Central memory CD8-positive, alpha-beta T cell (primary cell): ENCODE measurements around the gene MAPK11.

Source experiments
- ATAC-seq: fragments of 150-1000 bp; cut with Tn5 transposase; replicated peaks from 2 replicates; pipeline ENCODE4 v1.10.0; 2022; ENCODE audit warnings: mild to moderate bottlenecking, moderate FRiP score, moderate number of reproducible peaks; ENCODE audit not compliant: poor library complexity, severe bottlenecking; ENCODE audit errors: extremely low read depth
- DNase-seq, 2 donors: peaks; one replicate each; pipeline ENCODE4 v3.0.0; 2021; ENCODE audit warnings: low spot score in 2 of 2
- H3K27ac Mint-ChIP-seq: one replicate; pipeline ENCODE4 v1.8.0; 2022; ENCODE audit warnings: low read depth, mild to moderate bottlenecking, moderate library complexity, mixed read lengths
- H3K27me3 Mint-ChIP-seq: one replicate; pipeline ENCODE4 v1.8.0; 2022; ENCODE audit warnings: mixed read lengths
- H3K36me3 Mint-ChIP-seq: one replicate; pipeline ENCODE4 v1.8.0; 2022; ENCODE audit warnings: mild to moderate bottlenecking, moderate library complexity, mixed read lengths; ENCODE audit not compliant: insufficient read depth
- H3K4me1 Mint-ChIP-seq: one replicate; pipeline ENCODE4 v1.8.0; 2022; ENCODE audit warnings: mixed read lengths
- H3K4me3 Mint-ChIP-seq: one replicate; pipeline ENCODE4 v1.8.0; 2022; ENCODE audit warnings: mild to moderate bottlenecking, moderate library complexity, mixed read lengths
- H3K9me3 Mint-ChIP-seq: one replicate; pipeline ENCODE4 v1.8.0; 2022; ENCODE audit warnings: mixed read lengths

MAPK11 gene

DNA sequence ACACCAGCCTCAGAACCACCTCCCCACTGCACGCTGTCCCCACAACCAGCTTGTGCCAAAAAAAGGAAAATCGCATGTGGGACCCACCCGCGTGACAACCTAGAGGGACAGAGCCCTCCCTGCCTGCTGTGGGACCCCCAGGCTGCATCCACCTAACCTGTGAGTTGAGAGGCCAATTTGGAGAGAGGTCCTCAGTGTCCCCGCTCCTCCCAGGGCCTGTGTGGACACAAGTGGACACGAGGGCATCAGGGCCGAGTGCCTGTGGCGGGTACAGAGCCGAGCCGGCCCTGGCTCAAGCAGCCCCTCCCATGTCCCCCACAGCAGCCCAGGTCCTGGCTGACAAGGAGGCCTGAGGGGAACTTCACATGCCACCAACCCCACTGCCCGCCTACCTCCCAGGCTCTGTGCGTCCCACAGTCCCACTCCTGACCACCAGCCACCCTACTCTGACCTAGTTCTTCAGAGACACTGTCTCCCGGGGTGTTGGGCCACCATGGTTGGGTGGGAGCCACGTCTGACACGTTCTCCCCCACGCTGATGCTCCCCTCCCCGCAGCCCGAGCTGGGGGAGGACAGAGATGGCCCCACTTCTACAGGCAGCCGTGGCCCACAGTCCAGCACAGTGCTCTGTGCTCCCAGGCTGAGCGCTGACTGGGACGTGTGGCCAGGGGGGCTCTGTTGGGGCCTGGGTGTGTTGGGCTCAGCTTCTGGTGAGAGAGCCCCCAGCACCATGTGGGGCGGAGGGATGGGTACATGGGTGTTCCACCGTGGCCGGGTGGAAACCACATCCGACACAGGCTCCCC lies 50.2 kb downstream of the MAPK11 start:
- no peak for ATAC-seq

DNA sequence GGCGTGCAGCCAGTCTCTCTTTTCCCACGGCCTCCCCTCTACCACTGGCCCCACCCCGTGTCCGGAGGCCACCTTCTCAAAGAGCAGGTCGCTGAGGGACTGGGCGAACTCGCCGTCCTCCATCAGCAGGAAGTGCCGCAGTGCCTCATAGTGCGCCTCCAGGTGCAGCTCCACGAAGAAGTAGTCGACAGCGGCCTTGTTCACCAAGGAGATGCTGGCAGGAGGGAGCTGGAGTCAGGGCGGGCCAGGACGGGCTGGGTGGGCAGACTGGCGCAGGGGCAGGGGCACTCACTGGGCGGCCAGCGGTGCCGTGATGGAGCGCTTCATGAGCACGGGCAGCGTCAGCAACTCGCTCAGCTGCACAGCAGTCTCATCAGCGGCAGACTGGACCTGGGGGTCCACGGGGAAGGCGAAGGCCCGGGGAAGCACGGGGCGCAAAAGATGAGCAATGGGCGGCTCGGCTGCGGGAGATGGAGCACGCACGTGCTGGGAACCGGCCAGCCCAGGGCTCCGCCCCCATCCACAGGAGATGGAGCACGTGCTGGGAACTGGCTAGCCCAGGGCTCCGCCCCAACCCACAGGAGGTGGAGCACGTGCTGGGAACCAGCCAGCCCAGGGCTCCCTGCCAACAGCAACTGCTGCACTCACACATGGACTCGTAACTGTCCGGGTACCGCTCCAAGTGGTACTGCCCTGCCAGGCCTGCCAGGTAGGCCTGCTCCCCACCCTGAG lies 51.0 kb downstream of the MAPK11 start:
- Mint-ChIP-seq H3K9me3 (no peaks in the 10 kb centered on the region), H3K27ac (peak overlapping the region; percentile 81), H3K36me3 (peaks cover 52% of the 10 kb centered on the region), H3K4me1 (peaks cover 11% of the 10 kb centered on the region), H3K27me3 (no peaks in the 10 kb centered on the region), H3K4me3 (no peak overlapping the region)
- DNase-seq (no peak), ATAC-seq (no peak)

More for the DNA sequence above, 50.2 kb downstream of the MAPK11 start:
- Mint-ChIP-seq H3K27ac (peak overlapping the region; percentile 19), H3K4me3 (no peak overlapping the region), H3K36me3 (peaks cover 48% of the 10 kb centered on the region), H3K4me1 (peaks cover 8% of the 10 kb centered on the region), H3K27me3 (no peaks in the 10 kb centered on the region), H3K9me3 (no peaks in the 10 kb centered on the region)
- no peak for DNase-seq

DNA sequence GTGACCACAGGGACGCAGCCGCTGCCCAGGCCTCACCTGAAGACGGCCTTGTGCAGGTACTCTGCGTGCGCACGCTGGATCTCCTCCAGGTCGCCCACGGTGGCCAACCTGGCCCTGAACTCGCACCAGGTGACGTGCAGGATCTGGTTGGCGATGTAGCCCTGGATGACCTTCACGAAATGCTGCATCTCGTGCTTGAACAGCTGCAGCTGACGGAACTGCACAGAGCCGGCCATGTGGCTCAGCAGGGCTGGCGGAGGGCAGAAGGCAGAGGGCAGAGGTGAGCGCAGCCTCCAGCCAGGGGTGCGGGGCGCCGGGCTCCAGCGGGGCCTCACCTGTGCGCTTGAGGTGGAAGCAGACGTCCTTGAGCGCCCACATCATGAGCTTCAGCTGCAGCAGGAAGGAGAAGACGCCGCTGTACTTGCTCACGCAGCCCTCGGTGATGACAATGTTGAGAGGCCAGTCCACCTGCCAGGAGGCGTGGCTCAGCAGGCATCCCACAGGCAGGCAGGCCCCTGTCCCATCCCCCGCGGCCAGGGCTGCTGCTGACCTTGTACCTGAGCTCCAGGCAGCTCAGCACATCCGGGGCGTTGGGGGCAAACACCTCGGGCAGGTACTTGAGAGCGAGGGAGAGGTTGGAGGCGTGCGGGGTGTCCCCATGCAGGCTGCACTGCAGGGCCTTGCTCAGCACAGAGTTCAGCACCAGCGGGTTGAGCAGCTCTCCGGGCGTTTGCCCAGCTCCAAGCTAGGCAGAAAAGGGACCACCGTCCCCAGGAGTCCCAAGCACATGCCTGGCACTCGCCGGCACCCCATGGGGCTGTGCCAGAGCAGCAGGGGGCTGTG lies 51.8 kb downstream of the MAPK11 start:
- Mint-ChIP-seq H3K9me3 (no peaks in the 10 kb centered on the region), H3K4me1 (peaks cover 13% of the 10 kb centered on the region), H3K36me3 (peaks cover 47% of the 10 kb centered on the region), H3K27me3 (no peaks in the 10 kb centered on the region), H3K4me3 (no peak overlapping the region), H3K27ac (peak overlapping the region; percentile 81)
- DNase-seq, result no peak
- ATAC-seq, result no peak

DNA sequence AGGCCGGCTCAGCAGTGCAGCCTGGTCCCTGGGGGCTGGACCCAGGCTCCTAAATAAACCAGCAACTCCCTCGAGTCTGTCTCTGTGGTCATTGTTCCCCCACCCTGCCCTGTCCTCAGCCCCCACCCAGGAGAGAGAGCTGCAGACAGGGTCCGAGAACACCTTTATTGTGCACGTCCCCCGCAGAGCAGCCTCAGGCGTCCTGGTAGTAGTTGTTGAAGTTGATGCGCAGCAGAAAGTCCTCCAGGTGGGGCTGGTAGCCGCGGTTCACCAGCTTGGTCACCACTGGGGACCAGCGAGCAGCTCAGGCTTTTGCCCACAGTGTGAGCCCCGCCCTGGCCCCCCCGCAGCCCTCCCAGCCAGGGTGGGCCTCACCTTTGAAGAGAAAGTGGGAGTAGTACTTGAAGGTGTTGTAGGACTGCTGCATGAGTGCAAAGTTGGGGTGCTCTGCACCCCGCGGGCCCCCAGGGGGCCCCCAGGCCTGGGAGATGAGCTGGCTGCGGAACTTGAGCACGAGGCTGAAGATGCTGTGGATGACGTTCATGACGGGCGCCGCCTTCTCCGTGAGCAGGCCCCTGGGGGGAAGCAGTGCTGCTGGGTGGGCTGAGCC lies 52.5 kb downstream of the MAPK11 start:
- H3K4me1 Mint-ChIP-seq, result peaks cover 19% of the 10 kb centered on the region
- DNase-seq, result no peak
- ATAC-seq, result no peak
- no peak overlapping the region for H3K27ac Mint-ChIP-seq
- H3K9me3 Mint-ChIP-seq, result no peaks in the 10 kb centered on the region
- peaks cover 43% of the 10 kb centered on the region for H3K36me3 Mint-ChIP-seq
- no peak overlapping the region for H3K4me3 Mint-ChIP-seq
- no peaks in the 10 kb centered on the region for H3K27me3 Mint-ChIP-seq

DNA sequence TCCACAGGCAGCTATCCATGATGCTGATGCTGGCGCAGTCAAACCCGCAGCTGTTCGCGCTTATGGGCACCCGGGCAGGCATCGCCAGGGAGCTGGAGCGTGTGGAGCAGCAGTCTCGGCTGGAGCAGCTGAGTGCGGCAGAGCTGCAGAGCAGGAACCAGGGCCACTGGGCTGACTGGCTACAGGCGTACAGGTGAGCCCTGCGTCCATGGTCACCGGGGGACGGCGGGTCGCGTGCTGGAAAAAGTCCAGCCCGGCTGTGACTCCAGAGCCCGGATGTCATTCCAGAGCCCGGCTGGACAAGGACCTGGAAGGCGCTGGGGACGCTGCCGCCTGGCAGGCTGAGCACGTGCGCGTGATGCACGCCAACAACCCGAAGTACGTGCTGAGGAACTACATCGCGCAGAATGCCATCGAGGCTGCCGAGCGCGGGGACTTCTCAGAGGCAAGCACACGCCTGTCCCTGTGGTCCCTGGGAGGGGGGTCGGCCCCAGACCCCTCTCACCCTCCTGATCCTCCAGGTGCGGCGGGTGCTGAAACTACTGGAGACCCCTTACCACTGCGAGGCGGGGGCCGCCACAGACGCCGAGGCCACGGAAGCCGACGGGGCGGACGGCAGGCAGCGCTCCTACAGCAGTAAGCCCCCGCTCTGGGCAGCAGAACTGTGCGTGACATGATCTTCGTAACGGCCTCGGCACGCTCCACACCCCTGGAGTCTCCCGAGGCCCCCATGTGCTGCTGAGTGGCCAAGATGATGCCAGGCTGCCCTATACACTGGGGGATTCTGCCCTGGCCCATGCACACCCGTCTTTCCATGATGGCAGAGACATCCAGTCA lies 53.3 kb downstream of the MAPK11 start:
- Mint-ChIP-seq H3K4me1 (peaks cover 22% of the 10 kb centered on the region), H3K9me3 (no peaks in the 10 kb centered on the region), H3K4me3 (no peak overlapping the region), H3K36me3 (peaks cover 41% of the 10 kb centered on the region), H3K27me3 (no peaks in the 10 kb centered on the region), H3K27ac (no peak overlapping the region)
- ATAC-seq, result no peak
- DNase-seq, result no peak

DNA sequence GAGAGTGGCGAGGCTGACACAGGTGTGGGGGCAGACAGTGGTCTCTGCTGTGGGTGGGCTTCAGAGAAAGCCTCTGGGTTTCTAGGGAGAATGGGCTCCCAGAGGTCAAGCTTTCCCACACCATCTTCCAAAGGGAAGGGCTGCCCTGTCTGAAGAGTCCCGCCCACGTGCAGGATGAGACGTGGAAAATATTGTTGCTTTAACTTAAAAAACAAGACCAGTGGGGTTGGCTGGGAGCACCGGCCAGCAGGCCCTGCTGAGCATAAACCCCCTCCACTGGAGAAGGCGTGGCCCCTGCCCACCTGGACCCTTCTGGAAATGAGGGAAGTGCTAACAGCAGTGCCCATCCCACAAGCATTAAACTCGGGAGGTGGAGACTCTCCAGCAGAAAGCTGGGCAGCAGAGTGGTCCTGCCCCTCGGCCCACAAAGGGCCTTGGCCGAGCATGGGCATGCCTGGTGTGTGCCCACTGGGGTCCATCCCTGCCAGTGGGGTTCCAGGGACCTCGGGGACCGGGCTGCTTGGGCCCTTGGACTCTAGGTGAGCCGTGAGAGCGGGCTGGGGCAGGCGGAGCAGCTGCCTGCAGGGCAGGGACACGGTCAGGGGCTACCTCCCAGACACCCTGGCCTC lies 54.0 kb downstream of the MAPK11 start:
- ATAC-seq, result no peak
- DNase-seq, result no peak
- Mint-ChIP-seq H3K27me3 (no peaks in the 10 kb centered on the region), H3K27ac (no peak overlapping the region), H3K36me3 (peaks cover 40% of the 10 kb centered on the region), H3K9me3 (no peaks in the 10 kb centered on the region), H3K4me3 (no peak overlapping the region), H3K4me1 (peaks cover 22% of the 10 kb centered on the region)

DNA sequence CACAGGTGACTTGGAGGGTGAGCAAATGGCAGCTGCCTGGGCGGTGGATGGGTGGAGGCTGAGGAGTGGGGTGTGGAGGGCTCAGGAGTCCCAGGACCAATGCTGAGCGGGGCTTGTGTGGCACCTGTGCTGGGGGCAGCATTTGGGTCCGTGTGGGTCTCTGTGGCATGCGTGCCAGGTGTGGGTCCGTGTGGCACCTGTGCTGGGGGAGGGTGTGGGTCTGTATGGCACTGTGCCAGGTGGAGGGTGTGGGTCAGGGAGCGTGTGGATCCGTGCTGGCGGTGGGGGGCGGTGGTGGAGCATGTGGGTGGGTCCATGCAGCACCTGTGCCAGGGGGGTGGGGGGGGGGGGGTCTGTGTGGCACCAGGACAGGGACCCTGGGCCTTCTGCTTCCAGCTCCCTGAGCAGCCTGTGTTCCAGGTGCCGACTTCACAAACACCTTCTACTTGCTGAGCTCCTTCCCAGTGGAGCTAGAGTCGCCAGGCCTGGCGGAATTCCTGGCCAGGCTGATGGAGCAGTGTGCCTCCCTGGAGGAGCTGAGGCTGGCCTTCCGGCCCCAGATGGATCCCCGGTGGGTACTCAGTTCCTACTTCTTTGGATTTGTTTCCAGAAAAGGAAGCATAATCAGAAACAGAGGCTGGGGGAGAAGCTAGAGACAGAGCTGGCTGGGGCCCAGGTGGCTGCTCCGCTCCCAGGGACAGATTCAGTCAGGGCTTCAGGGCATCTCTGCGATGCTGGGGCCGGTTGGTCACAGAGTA lies 54.7 kb downstream of the MAPK11 start:
- peak; percentile 12 for ATAC-seq

More for the DNA sequence above, 54.7 kb downstream of the MAPK11 start:
- Mint-ChIP-seq H3K27ac (peak overlapping the region; percentile 68), H3K4me3 (no peak overlapping the region), H3K9me3 (no peaks in the 10 kb centered on the region), H3K4me1 (peaks cover 22% of the 10 kb centered on the region), H3K36me3 (peaks cover 37% of the 10 kb centered on the region), H3K27me3 (no peaks in the 10 kb centered on the region)
- DNase-seq, result no peak
